HK-2 (cell line): ENCODE measurements around the gene JOSD1.

ENCODE experiments used
- DNase-seq: peaks from one replicate; pipeline ENCODE4 v3.0.0-alpha.2; 2018; ENCODE audit not compliant: unreplicated experiment

The JOSD1 gene

DNA sequence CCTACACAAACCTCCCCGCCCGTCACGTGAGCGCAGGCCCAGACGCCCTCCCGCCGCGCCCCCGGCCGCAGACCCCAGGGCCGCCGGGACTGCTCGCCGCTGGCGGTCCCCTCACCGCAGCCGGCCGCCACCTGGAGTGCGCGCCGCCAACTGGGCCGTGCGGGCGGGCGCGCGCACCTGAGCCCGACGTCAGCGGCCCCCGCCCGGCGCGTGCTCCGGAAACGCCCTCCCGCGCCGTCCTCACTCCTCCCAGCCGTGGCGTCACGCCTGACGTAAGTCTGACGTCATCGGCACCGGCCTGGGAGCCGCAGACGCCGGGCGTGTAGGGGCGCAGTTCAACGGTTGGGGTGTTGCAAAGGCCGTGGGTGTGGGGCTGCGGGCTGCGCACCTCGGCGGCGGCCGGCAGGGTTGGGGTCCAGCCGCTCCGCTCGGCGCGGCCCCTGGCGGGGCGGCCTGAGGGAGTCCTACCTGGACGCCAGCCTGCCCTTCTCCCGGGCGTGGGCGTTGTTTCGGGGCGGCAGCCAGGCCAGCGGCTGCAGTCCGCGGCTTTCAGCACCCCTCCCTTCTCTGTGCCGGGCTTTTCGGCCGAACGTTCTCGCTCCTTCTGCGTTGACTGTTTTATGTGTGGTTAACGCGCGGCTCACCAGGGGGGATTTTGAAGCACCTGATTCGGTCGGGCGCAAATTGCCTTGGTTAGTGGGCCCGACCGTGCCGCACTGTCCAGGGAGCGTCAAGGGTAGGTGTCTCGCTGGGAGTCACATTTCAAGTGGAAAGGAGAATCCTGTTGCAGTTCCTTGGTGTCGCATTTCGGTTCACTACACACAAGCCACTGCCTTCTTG, at the start of gene JOSD1:
TSS of gene JOSD1 (minus strand) at position 155 of the 840 bp plus-strand sequence. CDS start 956 bp downstream, outside the sequence.
- DNase-seq: peak; percentile 90

DNA sequence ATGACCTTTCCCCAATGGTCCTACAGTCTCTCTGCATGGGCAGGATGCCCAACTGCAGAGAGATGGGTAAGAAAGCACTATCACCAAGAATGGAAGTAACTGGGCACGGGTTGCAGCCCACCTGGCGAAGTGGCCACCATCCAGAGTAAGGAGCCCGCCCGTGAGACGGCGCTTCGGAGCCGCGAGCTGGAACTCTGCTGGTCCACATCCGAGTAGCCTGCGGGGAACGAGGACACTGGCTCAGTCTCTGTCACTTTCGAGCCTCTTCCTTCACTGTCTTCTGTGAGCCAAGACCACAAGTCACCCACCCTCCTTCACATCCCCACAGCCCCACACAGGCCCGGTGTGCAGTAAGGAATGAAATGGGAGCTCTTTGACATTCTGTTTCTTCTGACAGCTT, 49.4 kb upstream of the JOSD1 start:
- no peak for DNase-seq

DNA sequence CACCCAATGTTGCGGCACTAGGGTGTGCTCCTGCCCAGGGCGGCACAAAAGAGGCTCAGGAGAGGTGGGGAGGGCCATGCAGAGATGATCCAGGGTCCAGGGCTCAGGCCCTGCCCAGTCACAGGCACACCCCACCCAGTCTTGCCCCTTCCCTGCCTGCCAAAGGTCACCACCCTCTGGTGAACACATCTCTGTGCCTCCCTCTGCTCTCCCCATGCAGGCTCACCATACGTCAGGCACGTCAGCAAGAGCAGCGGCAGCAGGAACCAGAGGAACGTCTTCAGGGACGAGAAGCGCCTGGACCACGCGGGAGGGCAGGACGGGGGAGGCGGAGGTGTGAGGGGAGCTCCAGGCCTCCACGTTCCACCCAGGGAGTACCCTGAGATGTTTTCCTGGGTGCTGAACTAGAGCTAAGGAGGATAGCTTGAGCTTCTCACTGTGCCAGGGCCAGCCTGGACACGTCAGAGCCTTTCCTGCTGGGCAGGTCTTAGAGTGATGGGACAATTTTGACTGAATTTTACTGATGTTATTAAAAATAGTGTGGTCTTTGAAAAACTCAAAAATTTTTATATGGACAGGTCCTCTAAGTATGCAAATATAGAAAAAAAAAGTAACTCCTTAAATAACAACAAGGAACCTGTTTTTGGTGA, 47.9 kb upstream of the JOSD1 start:
- no peak for DNase-seq

DNA sequence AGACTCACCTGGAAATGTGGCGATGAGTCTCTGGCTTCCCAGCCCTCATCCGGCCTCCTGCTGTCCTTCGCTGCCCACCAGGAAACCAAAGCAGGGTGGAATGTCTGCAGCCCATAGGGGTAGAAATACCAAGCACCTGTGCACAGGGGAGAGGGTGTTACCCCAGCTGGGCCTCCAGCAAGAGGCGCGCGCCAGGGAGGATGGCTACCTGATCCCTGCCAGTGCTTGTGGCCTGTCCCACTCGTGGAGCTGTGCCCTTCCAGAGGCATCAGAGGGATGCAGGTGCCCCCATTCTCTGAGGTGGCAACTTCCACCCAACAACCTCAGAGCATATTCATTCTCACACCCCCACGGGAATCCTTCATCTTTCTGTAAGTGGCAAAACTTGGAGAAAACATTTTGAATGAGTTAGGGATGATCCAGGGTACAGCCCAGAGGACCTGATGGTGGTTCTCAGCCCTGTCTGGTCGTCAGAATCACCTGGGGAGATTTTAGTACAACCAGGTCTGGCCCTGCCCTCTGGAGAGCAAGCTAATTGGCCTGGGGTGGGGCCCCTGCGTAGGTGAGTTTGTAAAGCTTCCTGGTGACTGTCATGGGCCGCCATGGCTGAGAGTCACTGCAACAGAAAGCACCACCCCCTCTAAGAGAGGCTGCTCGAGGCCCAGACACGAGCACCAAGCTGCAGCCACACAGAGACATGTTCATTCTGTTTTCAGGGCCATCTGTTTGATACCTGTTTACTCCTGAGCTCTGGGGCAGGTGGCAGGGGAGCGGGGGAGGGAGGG, 45.1 kb upstream of the JOSD1 start:
- DNase-seq: no peak

DNA sequence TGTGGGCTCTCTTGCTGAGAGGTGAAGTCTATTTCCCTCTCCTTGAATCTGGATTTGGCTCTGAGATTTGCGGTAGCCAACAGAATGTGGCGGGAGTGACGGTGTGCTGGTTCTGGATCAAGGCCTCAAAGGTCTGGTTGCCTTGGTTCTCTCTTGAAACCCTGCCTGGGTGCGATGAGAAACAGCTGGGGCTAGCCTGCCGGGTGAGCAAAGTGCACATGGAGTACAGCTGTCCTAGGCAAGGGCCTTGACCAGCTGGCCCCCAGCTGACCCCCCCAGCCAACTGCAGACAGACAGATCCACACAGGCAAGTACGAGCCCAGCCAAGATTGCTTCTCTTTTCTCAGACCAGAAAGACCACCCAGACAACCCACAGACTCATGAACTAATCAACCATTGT, 44.2 kb upstream of the JOSD1 start:
- no peak for DNase-seq

DNA sequence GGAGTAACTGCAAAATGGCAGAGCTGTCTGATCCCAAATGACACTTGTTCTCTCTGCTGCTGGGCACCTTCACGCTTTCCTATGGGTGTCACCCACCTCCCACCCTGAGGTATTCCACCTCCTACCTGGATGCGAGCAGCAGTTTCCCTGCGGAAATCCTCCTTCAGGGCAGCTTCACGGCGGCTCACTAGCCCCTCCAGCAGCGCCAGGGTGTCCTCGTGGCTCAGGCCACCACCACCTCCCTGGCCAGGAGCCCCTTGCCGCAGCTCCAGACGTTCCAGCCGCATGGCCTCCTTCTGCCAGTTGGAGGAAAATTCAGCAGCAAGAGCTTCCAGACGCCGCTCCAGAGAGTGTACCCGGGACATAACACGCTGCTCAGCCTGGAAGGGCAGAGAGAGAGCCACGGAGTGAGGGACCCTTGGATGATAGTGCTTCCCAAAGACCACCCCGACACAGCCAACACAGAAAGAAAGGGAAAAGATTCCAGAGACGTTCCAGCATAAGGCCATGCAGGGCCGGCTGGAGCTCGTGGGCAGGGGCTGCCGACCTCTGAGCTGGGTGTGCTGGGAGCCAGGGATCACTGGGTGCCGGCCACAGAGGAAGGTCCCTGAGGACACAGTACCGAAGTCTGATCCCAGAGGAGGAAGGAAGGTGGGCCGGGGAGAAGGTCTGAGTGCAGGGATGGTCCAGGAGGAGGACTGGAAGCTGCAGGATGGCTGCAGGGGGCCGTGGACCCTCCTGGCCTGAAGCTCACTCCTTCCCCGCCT, 41.6 kb upstream of the JOSD1 start:
- DNase-seq: no peak

DNA sequence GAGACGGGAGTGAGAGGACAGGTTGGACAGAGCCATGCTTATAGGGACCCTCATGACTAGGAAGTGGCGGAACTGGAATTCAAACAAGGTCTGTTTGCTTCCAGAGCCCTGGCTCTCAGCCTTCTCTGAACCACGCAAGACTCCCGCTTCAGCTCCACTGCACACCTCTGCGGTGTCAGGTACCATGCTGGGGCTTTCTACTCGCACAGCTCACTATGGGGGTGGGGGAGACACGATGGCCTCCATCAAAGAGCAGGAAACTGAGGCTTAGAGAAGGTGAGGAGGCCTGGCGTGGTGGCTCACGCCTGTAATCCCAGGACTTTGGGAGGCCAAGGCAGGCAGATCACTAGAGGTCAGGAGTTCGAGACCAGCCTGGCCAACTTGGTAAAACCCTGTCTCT, 40.8 kb upstream of the JOSD1 start:
- no peak for DNase-seq

DNA sequence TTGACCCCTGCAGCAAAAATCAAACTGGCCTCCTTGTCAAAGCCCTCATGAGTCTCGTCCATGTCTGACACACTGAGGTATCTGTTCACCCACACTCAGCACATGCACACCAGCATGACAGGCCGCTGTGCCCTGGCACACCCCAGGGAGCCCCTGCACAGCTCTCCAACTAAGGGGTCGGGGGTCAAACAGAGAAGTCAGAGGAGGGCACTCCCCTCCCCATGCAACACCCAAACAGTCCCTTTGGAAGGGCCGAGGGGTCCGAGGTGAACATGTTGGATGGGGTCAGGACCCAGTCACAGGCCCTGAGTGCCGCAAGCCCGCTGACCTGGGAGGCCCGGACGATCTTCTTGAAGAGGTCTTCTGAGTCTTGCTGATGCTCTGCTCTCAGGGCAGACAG, 40.4 kb upstream of the JOSD1 start:
- no peak for DNase-seq

DNA sequence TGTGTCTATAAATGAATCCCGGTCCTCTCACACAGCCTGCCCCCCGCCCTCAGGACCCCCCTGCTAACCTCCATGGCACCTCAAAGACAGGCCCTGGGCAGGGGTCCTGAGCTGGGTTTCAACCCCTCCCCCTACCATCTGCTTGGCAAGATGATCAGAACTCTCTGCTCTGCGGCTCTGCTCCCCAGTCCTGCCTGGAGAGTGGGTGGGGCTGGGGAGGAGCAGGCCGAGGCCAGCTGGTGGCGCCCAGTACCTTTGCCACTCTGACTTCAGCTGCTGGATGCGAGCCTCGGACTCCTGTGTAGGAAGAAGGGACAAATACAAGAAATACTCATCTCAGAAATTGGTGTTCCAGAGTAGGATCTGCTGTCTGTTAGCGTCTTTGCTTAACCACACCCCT, 40.0 kb upstream of the JOSD1 start:
- DNase-seq: no peak

DNA sequence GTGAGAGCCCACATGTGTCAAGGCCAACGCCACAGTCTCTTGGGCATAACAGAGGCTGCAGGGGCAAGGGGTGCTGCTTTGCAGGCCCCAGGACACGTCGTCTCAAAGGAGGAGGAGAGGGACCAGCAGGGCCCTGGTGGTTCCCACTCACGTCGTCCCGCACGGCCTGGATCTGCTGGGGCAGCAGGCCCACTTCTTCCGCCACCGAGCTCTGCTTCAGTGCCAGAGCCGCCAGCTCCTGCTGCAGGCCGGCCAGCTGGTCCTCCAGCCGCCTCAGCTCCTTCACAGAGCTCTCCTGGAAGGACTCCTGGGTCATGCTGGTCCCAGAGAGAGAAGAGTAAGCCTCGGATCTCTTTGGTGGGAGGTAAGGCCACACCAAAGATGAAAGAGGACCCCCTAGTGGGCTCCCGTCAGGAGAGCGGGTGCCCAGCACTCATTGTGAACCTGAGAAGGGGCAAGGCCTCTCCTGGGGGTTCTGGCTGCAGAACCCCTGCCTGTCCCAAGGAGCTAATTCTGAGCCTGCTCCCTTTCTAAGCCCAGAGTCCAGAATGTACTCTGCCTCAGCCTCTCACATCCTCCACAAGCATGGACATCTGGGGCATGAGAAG, 39.5 kb upstream of the JOSD1 start:
- DNase-seq: no peak

DNA sequence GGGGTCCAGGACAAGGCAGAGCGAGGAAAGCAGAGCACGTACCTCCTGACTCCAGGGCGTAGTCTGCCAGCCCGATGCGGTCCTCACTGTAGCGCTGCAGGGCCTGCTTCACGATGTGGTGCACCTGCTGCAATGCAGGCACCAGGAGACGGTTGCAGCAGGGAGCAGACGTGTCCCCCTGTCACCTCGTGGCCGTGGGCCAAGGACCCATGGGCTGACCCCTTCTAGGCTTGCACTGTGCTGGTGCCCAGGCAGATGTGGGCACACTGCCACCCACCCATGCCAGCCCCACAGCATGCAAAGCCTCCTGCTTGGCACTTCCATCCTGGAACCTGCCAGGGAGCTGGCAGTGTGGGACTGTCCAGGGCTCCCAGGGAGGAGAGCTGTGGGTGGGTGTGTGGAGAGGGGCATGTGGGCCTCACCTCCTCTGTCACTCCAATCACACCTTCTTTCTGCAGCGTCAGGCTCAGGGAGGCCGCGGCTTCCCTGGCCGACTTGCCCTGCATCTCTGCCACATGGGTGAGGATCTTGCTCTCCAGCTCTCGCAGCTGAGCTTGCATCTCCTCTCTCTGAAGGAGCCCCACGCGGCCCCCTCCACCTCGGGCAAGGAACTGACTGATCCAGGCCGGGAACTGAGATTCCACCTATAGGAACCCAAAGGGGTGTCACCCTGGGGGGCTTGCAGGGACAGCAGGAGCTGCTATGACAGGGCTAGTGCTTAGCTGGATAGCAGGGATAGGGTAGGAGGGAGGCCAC, 38.7 kb upstream of the JOSD1 start:
- no peak for DNase-seq

DNA sequence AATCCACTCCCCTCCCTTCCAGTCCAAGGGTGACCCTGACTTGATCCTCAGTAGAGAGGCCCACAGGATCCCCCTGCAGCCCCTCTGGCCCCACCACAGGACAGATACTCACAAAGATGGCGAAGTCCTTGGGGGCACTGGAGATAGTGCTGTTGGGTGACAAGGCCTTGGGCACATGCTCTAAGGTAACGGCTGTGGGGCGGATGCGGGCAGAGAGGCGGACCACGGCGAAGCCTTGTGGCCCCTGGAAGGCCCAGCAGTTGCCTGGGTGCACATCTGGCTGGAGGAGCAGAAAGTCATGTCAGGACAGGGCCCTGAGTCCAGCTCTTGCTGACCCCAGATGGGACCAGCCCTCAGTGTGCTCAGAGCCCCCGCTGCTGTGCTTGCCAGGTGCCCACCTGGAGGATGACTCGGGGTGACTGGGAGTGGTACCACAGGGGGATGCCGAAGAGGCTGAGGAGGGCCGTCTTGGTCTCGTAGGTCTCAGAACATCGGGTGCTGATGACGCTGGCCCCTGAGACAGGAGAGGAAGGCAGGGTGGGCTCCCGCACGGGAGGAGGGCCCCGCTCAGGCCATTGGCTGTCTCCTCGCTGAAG, 37.8 kb upstream of the JOSD1 start:
- DNase-seq: no peak

DNA sequence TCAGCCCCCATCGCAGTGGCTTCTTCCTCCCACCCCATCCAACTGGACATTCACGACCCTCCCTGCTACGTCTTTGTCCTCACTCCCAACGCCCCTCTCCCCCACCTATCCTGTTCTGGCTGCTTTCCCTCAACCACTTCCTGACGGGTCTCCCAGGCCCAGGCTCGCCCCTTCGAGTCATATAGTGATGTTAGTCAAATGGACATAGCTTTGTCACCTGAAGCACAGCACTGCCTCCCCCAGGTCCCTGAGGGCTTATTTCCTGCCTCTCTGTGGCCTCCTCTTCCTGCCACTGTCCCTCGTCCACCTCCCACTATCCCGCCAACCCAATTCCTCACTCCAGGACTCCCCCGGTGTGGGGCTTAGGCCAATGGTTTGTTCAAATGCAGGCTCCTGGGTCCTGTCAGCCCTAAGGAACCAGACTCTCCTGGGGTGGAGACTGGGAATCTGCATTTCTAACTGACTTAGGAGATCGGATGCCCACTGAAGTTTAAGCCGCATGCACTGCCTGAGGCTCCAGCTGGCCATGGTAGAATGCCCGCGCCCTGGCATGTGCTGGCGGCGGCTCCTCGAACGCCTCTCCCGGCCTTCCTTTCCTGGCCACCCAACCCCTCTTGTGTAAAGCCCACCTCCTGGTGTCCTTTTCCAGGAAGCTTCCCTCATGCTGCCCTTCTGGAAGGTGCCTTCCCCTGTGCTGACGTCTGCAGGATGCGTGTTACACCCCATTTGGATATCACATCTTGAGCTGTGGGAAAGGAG, 36.7 kb upstream of the JOSD1 start:
- peak; percentile 54 for DNase-seq

DNA sequence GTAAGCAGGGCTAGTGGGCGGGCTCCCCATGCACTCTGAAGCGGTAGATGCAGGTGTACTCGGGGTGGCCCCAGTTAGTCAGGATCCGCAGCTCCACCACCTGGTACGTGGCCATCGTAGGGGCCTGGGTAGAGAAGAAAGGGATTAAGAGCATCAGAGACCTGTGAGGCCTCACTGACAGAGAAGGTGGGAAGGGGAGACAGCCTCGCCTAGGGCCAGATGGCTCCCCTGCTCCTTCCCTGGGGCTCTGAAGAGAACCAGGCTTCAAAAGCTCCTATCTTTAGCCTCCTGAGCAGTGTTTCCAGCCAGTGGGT, 35.5 kb upstream of the JOSD1 start:
- no peak for DNase-seq

DNA sequence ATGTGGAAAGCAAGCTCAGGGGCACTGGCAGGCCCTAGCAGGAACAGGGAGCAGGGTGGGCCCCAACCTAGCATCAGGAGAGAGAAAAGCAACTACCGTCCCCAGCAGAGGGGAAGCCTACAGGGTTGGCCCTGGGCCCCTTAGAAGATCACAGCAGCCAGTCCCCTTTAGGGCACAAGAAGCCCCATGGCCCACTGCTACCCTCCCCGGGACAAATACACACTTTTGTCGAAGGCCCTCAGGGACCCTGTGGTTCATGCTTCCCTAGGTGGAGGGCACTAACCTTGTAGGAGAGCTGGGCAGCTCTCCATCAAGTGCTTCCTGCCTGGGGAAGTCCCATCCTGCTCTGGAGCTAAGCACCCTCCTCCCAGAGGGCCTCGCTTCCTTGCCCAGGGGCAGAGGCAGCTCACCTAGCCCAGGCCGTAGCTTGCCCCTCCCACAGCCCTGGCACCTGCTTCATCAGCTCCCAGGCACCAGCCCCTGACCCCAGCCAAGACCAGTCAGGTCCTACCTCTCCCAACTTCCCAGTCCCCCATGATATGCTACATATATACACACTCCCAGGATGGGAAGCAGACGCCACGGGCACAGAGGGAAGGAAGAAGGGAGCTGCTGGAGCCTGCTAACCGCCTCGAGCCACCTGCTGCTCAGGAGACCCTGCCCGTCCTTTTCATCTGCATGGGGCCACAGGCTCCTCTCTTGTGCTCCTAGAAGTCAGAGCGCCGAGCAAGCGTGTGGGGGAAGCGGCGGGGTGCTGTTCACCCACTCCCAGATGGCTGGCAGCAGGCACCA, 34.9 kb upstream of the JOSD1 start:
- peak; percentile 21 for DNase-seq

DNA sequence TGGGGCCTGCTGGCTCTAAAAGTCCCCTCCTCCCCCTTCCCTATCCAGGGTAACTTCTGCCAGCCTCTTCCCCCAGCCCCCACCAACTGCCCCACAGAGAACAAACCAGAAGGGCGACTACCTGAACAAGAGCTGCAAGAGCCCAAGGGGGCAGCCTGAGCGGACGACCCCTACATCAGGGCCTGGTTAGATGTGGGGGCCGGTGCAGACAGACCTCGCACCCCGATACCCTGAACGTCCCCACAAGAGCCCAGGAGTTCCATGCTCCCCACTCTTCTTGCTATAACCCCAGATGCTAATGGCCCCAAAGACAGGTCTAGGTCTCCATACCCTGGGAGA, 34.4 kb upstream of the JOSD1 start:
- no peak for DNase-seq

DNA sequence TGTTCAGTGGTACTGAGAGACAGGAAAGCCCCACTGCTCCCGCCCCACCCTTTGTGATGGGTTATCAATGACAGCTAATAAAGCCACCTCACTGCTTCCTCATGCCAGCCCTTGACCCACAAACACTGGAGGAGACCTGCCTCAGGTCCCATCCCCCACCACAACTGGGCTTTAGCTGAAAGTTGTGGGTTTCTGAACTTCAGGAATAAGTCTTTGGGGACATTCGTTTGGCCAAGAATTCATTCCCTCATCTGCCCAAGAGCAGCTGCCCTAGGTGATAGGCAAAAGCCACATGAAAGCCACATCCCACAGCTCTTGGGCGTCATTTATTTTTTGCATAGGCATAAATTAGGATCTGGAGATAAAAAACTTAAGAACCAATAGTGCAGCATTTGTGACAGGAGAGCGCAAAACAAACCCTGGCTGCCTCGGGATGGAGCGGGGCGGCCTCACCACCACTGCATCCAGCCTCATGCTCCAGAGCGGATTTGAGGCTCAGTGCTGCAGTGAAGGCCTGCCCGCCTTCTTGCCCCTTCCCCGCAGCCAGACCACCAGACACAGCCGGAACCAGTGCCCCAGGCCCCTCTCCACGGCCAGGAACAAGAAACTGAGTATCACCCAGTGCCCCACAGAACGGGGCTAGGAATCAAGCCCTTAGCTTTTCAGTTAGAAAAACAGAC, 33.8 kb upstream of the JOSD1 start:
- no peak for DNase-seq

DNA sequence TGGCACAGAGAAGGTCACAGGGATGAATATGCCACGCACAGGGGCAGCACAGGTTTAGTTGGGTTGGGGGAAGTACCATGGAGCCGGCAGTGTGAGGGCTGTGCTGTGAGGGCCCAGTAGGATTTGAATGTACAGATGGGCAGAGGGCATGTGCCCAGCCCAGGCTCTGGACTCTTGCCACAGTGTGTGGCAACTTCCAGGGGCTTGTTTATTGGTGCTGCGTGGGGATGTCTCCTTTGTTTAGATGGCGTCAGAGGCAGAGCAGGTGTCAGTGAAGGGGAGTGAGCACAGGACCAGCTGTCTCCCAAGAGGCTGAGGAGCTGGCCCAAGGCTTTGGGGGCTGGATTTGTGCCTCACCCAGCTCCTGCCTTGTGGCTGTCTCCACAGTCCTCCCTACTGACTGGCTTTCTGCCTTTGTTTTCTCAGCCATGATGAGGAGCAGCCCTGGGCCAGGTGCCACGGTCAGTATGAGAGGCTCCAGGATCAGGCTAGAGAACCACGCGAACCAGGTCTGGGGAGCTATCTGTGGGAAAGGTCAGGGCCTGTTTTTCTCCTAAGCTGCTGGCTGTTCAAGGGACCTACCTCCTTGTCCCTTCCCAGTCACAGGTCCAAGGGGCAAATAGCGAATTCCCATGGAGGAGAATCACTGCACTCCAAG, 33.1 kb upstream of the JOSD1 start:
- no peak for DNase-seq
